ENCODE results near the gene FKBP9. TPM values are rescaled to one million over a fixed set of nuclear protein-coding genes. Genes with fewer than 3 reads are reported as not detected.

Gene FKBP9
- total and polyA plus RNA-seq, 2 of the 8 experiments (the other 6 are each of a cell fraction or from before 2014, with no cell fraction given), result 7.2 to 10.1 TPM

- no peak for TF ChIP-seq CHD7 (IDR thresholded peaks at IDR 0.05; ENCODE audit: insufficient replicate concordance, low read length)
- no peak for TF ChIP-seq HDAC2 (IDR thresholded peaks at IDR 0.05; ENCODE audit: borderline replicate concordance in 1 of 2, low read depth in 2 of 2, low read length in 2 of 2)
- TF ChIP-seq SP4 (IDR thresholded peaks at IDR 0.05; ENCODE audit: low read length), result no peak
- TF ChIP-seq EGR1 (IDR thresholded peaks at IDR 0.05; ENCODE audit: borderline replicate concordance, low read depth, low read length), result no peak
- TF ChIP-seq BCL11A (IDR thresholded peaks at IDR 0.05; ENCODE audit: low read depth in 2 of 2, low read length in 2 of 2), result no peak
- TF ChIP-seq SP1 (IDR thresholded peaks at IDR 0.05; ENCODE audit: low read depth, low read length), result no peak
- no peak for TF ChIP-seq RAD21 (IDR thresholded peaks at IDR 0.05 in 1 of 2, conservative IDR thresholded peaks at IDR 0.05 in 1 of 2; ENCODE audit: low read depth in 2 of 2, low read length in 2 of 2)
- TF ChIP-seq CBX5 (IDR thresholded peaks at IDR 0.05; ENCODE audit: low read depth, low read length), result no peak
- no peak for TF ChIP-seq ASH2L (IDR thresholded peaks at IDR 0.05; ENCODE audit: low read length)
These were observed 28.4 kb upstream of the FKBP9 start (continued) for GRCh38 chr7:32928785-32929298.

Data from H1 (cell line).